D721Med (cell line): ENCODE data around the gene FRMD8.
"Not testable (repeated sequence)": the region's sequence is repeated elsewhere in the genome, so short reads cannot be mapped to it uniquely, and the experiment has no call there.

ENCODE experiments used
- DNase-seq: peaks from one replicate; pipeline ENCODE4 v3.0.0; 2011; ENCODE audit warnings: low spot score; ENCODE audit not compliant: insufficient read length
- FAIRE-seq: peaks from 2 replicates; lab custom pipeline; 2011; peaks lifted over from hg19 to GRCh38; lab: Jason Lieb, UNC
- CTCF ChIP-seq: IDR thresholded peaks from 2 replicates; pipeline ENCODE4 v1.5.1; 2012; ENCODE audit warnings: mild to moderate bottlenecking, control low read depth; ENCODE audit not compliant: insufficient read depth; ENCODE audit errors: missing control alignments

The FRMD8 gene

GRCh38 chr11:65448418-65449105 is 62.1 kb downstream of the FRMD8 start:
- FAIRE-seq (no peak), DNase-seq (no peak)
- no peak for TF ChIP-seq CTCF

DNA sequence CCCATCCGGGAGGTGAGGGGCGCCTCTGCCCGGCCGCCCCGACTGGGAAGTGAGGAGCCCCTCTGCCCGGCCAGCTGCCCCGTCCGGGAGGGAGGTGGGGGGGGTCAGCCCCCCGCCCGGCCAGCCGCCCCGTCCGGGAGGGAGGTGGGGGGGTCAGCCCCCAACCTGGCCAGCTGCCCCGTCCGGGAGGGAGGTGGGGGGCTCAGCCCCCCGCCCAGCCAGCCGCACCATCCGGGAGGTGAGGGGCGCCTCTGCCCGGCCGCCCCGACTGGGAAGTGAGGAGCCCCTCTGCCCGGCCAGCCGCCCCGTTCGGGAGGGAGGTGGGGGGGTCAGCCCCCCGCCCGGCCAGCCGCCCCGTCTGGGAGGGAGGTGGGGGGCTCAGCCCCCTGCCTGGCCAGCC is 64.9 kb downstream of the FRMD8 start:
- FAIRE-seq, DNase-seq: not testable (repeated sequence)

GRCh38 chr11:65452259-65452658 is 65.8 kb downstream of the FRMD8 start:
- not testable (repeated sequence) for FAIRE-seq, DNase-seq

DNA sequence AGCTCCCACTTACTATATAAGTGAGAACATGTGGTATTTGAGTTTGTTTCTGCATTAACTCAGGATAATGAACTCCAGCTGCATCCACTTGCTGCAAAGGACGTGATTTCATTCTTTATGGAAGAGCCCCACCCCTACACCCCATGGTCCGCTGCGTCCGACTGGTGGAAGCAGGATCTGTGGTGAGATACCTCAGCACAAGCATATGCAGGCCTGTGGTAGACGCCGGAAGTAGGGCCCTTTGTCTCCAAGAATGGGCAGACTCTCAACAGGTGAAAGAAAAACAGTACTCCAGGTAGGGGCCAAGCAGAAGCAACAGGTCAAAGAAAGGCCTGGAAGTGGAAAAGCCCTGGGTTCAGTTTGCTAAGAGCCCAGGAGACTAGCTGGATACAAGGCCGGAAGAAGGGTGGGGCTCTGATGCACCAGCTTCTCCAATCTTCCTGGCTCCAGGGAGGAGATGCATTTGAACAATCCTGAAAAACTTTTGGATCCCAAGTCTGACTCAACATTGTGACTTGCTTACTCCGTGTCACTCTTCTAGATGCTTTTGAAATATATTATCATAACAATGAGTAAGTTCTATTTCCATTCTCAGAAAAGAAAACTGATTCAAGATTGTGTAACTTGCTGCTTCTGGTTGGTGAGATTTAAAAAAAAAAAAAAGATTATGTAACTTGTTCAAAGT is 66.5 kb downstream of the FRMD8 start:
- no peak for TF ChIP-seq CTCF
- DNase-seq (no peak), FAIRE-seq (no peak)

GRCh38 chr11:65454311-65454695 is 67.9 kb downstream of the FRMD8 start:
- DNase-seq: no peak
- no peak for FAIRE-seq
- no peak for TF ChIP-seq CTCF

DNA sequence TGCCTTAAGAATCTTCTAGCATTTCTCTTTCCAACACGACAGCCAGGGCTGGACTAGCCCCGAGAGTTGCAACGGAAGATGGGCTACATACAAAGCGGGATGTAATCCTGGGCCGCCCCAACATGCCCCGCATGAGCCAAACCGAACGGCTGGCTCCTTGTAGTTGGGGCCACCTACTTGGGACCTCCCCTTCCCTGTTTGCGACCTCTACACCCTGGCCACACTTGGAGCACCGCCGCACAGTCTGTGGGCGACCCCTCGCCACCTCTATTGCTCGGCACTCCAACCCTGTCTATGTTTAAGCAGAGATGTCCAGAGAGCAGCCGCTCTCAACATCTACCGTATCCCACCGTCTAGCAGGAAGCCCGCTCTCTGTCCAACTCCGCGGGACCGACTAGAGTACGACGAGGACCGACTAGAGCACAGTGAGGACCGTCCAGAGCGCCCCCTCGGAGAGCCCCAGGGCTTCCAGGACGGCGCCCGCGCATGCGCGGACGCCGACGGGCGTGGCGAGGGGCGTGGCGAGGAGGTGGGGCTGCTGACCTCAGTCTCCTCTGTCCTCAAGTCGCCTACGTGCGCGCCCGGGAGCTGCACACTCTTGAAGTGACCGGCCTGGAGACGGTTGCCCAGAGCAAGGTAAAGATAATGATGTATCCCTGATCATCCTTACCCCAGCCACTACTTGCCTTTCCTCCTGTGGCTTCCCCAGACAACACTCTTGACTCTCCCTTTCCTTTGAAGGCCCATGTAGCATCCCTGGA is 68.4 kb downstream of the FRMD8 start:
- peak; percentile 25 for TF ChIP-seq CTCF
- FAIRE-seq: no peak
- peak; percentile 100 for DNase-seq

GRCh38 chr11:65456418-65456817 is 70.0 kb downstream of the FRMD8 start:
- no peak for TF ChIP-seq CTCF
- FAIRE-seq (no peak), DNase-seq (no peak)

GRCh38 chr11:65459552-65459951 is 73.1 kb downstream of the FRMD8 start:
- TF ChIP-seq CTCF: no peak
- FAIRE-seq: no peak
- DNase-seq: no peak
